Chondrocyte (in vitro differentiated cells): ENCODE data around the gene HVCN1. TPM values are rescaled to one million over a fixed set of nuclear protein-coding genes. Genes with fewer than 3 reads are reported as not detected.

Source experiments
- DNase-seq: peaks from one replicate; pipeline ENCODE4 v3.0.0; 2021; ENCODE audit warnings: mixed read lengths, low spot score
- H3K27ac Mint-ChIP-seq: one replicate; pipeline ENCODE4 v1.8.0; 2021; ENCODE audit warnings: mild to moderate bottlenecking, moderate library complexity, mixed read lengths; ENCODE audit not compliant: unreplicated experiment
- H3K27me3 Mint-ChIP-seq: 2 replicates; pipeline ENCODE4 v1.8.0; 2021; ENCODE audit warnings: low read depth, mixed read lengths
- H3K36me3 Mint-ChIP-seq: 2 replicates; pipeline ENCODE4 v1.8.0; 2021; ENCODE audit warnings: low read depth, mixed read lengths
- H3K4me1 Mint-ChIP-seq: 2 replicates; pipeline ENCODE4 v1.8.0; 2021; ENCODE audit warnings: low read depth, mild to moderate bottlenecking, mixed read lengths
- H3K4me3 Mint-ChIP-seq: one replicate; pipeline ENCODE4 v1.8.0; 2021; ENCODE audit warnings: mild to moderate bottlenecking, moderate library complexity, mixed read lengths; ENCODE audit not compliant: unreplicated experiment
- H3K9me3 Mint-ChIP-seq: 2 replicates; pipeline ENCODE4 v1.8.0; 2021; ENCODE audit warnings: low read depth, mixed read lengths
- total RNA-seq: library from RNA; stranded (reverse); gene quantifications from 3 replicates; pipeline ENCODE4 v1.2.1, GENCODE V29; 2021
- TF ChIP-seq, protein P1 (sequence below): fragments of 200-600 bp; sonication (generic); IDR thresholded peaks from 2 replicates; pipeline ENCODE4 v1.5.0; 2021; ENCODE audit warnings: antibody characterized with exemption, mild to moderate bottlenecking, moderate library complexity

The HVCN1 gene
- total RNA-seq, 1 donor from 2014 or later, result 1.2 TPM

DNA sequence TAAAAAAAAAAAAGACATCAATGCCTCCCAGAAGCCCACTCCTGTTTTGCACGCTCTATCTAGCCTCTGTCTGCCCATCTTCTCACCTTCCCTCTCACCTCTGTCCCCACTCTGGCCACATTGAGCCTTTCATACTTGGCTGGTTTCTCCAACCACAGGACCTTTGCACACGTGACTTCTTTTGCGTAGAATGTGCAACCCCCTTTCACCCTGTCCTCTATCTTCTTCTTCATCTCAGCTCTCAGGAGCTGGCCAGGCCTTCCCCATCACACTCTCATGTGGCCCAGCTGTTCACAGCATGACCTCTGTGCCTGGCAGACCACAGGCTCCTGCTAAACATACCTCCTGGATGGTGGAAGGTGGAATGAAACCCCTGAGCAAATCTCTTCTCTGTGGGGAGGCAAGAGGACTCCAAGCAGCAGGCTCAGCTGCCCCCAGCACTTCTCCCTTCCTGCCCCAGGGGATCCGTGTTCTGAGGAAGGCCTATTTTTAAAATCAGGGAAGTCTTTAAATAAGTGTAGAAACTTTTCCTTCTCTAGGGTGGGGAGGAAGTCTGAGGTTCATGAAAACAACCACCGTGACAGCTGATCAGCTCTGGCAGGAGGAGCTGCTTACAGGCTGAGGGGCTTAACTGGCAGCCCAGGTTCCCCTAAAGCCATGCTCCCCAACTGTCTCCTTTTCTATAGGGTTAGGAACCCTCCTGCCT lies 11.6 kb downstream of the HVCN1 start:
- H3K27ac Mint-ChIP-seq, result peak overlapping the region; percentile 66

GRCh38 chr12:110676171-110676570 lies 12.7 kb downstream of the HVCN1 start:
- Mint-ChIP-seq H3K9me3 (peaks cover 4% of the 10 kb centered on the region), H3K36me3 (peaks cover 2% of the 10 kb centered on the region), H3K4me3 (no peak overlapping the region), H3K27ac (no peak overlapping the region), H3K27me3 (no peaks in the 10 kb centered on the region), H3K4me1 (peaks cover 12% of the 10 kb centered on the region)
- no peak for DNase-seq
- TF ChIP-seq, protein P1, sequence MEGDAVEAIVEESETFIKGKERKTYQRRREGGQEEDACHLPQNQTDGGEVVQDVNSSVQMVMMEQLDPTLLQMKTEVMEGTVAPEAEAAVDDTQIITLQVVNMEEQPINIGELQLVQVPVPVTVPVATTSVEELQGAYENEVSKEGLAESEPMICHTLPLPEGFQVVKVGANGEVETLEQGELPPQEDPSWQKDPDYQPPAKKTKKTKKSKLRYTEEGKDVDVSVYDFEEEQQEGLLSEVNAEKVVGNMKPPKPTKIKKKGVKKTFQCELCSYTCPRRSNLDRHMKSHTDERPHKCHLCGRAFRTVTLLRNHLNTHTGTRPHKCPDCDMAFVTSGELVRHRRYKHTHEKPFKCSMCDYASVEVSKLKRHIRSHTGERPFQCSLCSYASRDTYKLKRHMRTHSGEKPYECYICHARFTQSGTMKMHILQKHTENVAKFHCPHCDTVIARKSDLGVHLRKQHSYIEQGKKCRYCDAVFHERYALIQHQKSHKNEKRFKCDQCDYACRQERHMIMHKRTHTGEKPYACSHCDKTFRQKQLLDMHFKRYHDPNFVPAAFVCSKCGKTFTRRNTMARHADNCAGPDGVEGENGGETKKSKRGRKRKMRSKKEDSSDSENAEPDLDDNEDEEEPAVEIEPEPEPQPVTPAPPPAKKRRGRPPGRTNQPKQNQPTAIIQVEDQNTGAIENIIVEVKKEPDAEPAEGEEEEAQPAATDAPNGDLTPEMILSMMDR, result no peak

More for the DNA sequence above, 11.6 kb downstream of the HVCN1 start:
- Mint-ChIP-seq H3K4me3 (no peak overlapping the region), H3K9me3 (peaks cover 4% of the 10 kb centered on the region), H3K36me3 (peaks cover 2% of the 10 kb centered on the region), H3K27me3 (no peaks in the 10 kb centered on the region), H3K4me1 (peaks cover 12% of the 10 kb centered on the region)
- TF ChIP-seq, protein P1, result no peak
- no peak for DNase-seq

- H3K27ac Mint-ChIP-seq, result no peak overlapping the region
- no peaks in the 10 kb centered on the region for H3K4me1 Mint-ChIP-seq
- H3K36me3 Mint-ChIP-seq, result peaks cover 8% of the 10 kb centered on the region
- H3K27me3 Mint-ChIP-seq, result peaks cover 4% of the 10 kb centered on the region
- no peak for DNase-seq
- TF ChIP-seq, protein P1, result no peak
- H3K9me3 Mint-ChIP-seq, result peaks cover 11% of the 10 kb centered on the region
- no peak overlapping the region for H3K4me3 Mint-ChIP-seq
Observed at GRCh38 chr12:110670161-110670701, 18.7 kb downstream of the HVCN1 start.

DNA sequence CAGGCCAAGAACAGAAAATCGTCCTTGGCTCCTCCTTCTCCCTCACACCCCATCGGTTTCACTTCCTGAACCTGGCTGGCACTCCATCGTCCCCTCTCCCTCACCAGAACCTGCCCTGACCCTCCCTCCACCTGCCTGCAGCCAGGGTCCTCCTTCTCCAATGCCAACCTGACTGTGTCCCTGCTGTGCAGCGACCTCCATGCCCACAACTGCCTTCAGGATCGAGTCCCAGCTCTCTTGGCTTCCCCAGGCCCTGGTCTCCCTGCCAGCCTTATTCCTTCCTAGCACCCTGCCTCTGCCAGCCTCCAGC lies 19.8 kb downstream of the HVCN1 start:
- H3K36me3 Mint-ChIP-seq, result peaks cover 11% of the 10 kb centered on the region

DNA sequence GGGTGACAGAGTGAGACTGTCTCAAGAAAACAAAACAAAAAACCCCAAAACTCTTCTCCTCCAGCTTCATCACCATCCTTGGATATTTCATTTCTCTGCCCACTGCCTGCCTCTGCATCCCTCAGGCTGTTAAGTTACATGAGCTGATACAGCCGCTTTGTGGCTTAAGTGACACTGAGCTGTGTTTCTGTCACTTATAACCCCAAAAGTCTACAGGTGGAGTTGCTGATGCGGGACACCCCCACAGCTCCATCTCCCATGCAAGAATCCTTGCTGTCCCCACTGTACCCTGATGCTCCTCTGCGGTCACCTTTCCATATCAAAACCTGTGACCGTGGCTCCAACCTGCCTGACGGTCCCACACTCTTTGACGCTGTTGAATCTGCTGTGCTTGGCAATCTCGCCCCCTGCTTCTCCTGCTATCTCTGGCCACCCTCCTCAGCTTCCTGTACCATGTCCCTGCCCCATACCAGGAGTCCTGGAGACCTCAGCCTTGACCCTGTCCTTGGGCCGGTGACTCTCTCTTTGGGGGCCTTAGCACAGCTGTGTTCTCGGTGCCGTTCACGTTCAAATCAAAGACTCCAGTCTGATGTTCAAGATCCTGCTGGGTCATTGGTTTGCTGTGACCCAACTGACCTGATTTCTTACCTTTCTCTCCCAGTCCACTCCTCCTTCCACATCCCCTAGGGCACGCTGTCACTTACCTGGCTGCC lies 20.3 kb downstream of the HVCN1 start:
- Mint-ChIP-seq H3K9me3 (peaks cover 18% of the 10 kb centered on the region), H3K27me3 (peaks cover 4% of the 10 kb centered on the region), H3K36me3 (peaks cover 11% of the 10 kb centered on the region), H3K27ac (no peak overlapping the region), H3K4me3 (no peak overlapping the region), H3K4me1 (no peaks in the 10 kb centered on the region)
- DNase-seq, result no peak
- TF ChIP-seq, protein P1, result no peak

More for the DNA sequence above, 19.8 kb downstream of the HVCN1 start:
- H3K27ac Mint-ChIP-seq, result no peak overlapping the region
- peaks cover 15% of the 10 kb centered on the region for H3K9me3 Mint-ChIP-seq
- no peak overlapping the region for H3K4me3 Mint-ChIP-seq
- TF ChIP-seq, protein P1, result no peak
- H3K4me1 Mint-ChIP-seq, result no peaks in the 10 kb centered on the region
- DNase-seq, result no peak
- peaks cover 4% of the 10 kb centered on the region for H3K27me3 Mint-ChIP-seq
